CD14-positive monocyte (primary cell): ENCODE results near the gene CNRIP1. TPM values are rescaled to one million over a fixed set of nuclear protein-coding genes. Genes with fewer than 3 reads are reported as not detected.

Experiments
- DNase-seq, 3 donors: peaks; one replicate each; pipeline ENCODE4 v3.0.0-alpha.2; 2011 to 2022
- H2AFZ ChIP-seq: 2 replicates; pipeline ENCODE4 v1.6.0; 2012; ENCODE audit warnings: mild to moderate bottlenecking, low read depth, low read length, inconsistent platforms; ENCODE audit not compliant: insufficient read depth, poor library complexity, severe bottlenecking
- H3K27ac ChIP-seq, 2 donors: 1 replicate in 1 of 2; 2 replicates in 1 of 2; pipeline ENCODE4 v1.5.1; 2012 to 2013; ENCODE audit warnings: low read length in 2 of 2, control low read depth in 1 of 2, inconsistent platforms in 1 of 2, low read depth in 1 of 2, mild to moderate bottlenecking in 1 of 2
- H3K27me3 ChIP-seq, 2 donors: one replicate each; pipeline versions ENCODE4 v1.6.0 to v1.6.1; 2011 to 2013; ENCODE audit warnings: low read length in 2 of 2; ENCODE audit not compliant: control insufficient read depth in 2 of 2, insufficient read depth in 2 of 2
- H3K36me3 ChIP-seq, 2 donors: replicated peaks in 1 of 2; 1 replicate in 1 of 2; 2 replicates in 1 of 2; pipeline versions ENCODE4 v1.5.1 to v1.6.1; 2012 to 2013; ENCODE audit warnings: low read length in 2 of 2, control low read depth in 1 of 2, inconsistent platforms in 1 of 2, mild to moderate bottlenecking in 1 of 2; ENCODE audit not compliant: insufficient read depth in 2 of 2, control insufficient read depth in 1 of 2
- H3K4me1 ChIP-seq, 2 donors: 1 replicate in 1 of 2; 2 replicates in 1 of 2; pipeline versions ENCODE4 v1.5.1 to v1.6.1; 2012 to 2013; ENCODE audit warnings: low read length in 2 of 2, control low read depth in 1 of 2, inconsistent platforms in 1 of 2, mild to moderate bottlenecking in 1 of 2, moderate library complexity in 1 of 2; ENCODE audit not compliant: insufficient read depth in 2 of 2, control insufficient read depth in 1 of 2
- H3K4me2 ChIP-seq: replicated peaks from 2 replicates; pipeline ENCODE3; 2012; ENCODE audit warnings: low read length, moderate library complexity, mild to moderate bottlenecking; ENCODE audit not compliant: poor library complexity, severe bottlenecking; ENCODE audit errors: extremely low read depth
- H3K4me3 ChIP-seq, 3 experiments: fragments of 200-600 bp in 1 of 3; sonication (generic) in 1 of 3; replicated peaks in 1 of 3; 1 replicate in 2 of 3; 2 replicates in 1 of 3; pipeline ENCODE4 v1.5.1; 2011 to 2013; ENCODE audit warnings: low read length in 3 of 3, mild to moderate bottlenecking in 3 of 3, control low read depth in 2 of 3, low read depth in 2 of 3, inconsistent platforms in 1 of 3, moderate library complexity in 1 of 3
- H3K79me2 ChIP-seq: 2 replicates; pipeline ENCODE4 v1.6.0; 2012; ENCODE audit warnings: mild to moderate bottlenecking, control low read depth, inconsistent platforms, low read length, moderate library complexity; ENCODE audit not compliant: insufficient read depth
- H3K9ac ChIP-seq: 2 replicates; pipeline ENCODE4 v1.6.0; 2017; ENCODE audit warnings: low read length, mild to moderate bottlenecking; ENCODE audit not compliant: insufficient read depth, poor library complexity, severe bottlenecking
- H3K9me3 ChIP-seq, 2 donors: replicated peaks in 1 of 2; 1 replicate in 1 of 2; 2 replicates in 1 of 2; pipeline versions ENCODE4 v1.5.1 to v1.6.1; 2012 to 2013; ENCODE audit warnings: low read length in 2 of 2, control low read depth in 1 of 2; ENCODE audit not compliant: control insufficient read depth in 1 of 2, insufficient read depth in 1 of 2
- H4K20me1 ChIP-seq: 2 replicates; pipeline ENCODE4 v1.6.0; 2012; ENCODE audit warnings: mild to moderate bottlenecking, low read length, control low read depth, moderate library complexity; ENCODE audit not compliant: insufficient read depth
- H3K27ac Mint-ChIP-seq, 7 donors: one replicate each; pipeline ENCODE4 v1.8.0; 2020; ENCODE audit warnings: mild to moderate bottlenecking in 7 of 7, mixed read lengths in 7 of 7, moderate library complexity in 6 of 7, inconsistent platforms in 2 of 7
- H3K27me3 Mint-ChIP-seq, 3 donors: one replicate each; pipeline ENCODE4 v1.8.0; 2021 to 2022; ENCODE audit warnings: low read depth in 3 of 3, mild to moderate bottlenecking in 3 of 3, mixed read lengths in 3 of 3, moderate library complexity in 3 of 3, inconsistent platforms in 1 of 3
- H3K36me3 Mint-ChIP-seq, 2 donors: one replicate each; pipeline ENCODE4 v1.8.0; 2020; ENCODE audit warnings: mixed read lengths in 2 of 2, inconsistent platforms in 1 of 2, mild to moderate bottlenecking in 1 of 2
- H3K4me1 Mint-ChIP-seq: one replicate; pipeline ENCODE4 v1.8.0; 2020; ENCODE audit warnings: mild to moderate bottlenecking, mixed read lengths
- H3K4me3 Mint-ChIP-seq, 2 donors: one replicate each; pipeline ENCODE4 v1.8.0; 2020; ENCODE audit warnings: mild to moderate bottlenecking in 2 of 2, mixed read lengths in 2 of 2, moderate library complexity in 1 of 2
- H3K9me3 Mint-ChIP-seq, 7 donors: one replicate each; pipeline ENCODE4 v1.8.0; 2020 to 2022; ENCODE audit warnings: mixed read lengths in 7 of 7, mild to moderate bottlenecking in 6 of 7, moderate library complexity in 6 of 7, inconsistent platforms in 2 of 7
- WGBS: methylation state at CpG from one replicate; pipeline ENCODE4 v1.1.5; 2013; ENCODE audit warnings: missing lambda C conversion rate; ENCODE audit not compliant: insufficient coverage; 5-methylcytosine and 5-hydroxymethylcytosine counted together
- intact Hi-C, 2 donors: fragments of 100-400 bp; cut with micrococcal nuclease; formaldehyde crosslinking; loops; one replicate each; pipeline versions ENCODE4 v1.15.0 to v1.15.1; 2023
- polyA minus RNA-seq: library from RNA; depleted of rRNA, polyadenylated mRNA; stranded (reverse); fragments of >200 nt; gene quantifications from 2 replicates; pipeline ENCODE4 v1.2.3, GENCODE V29; 2012
- polyA plus RNA-seq, 3 donors: library from polyadenylated mRNA; depleted of rRNA in 1 of 3; unstranded in 2 of 3; stranded (reverse) in 1 of 3; fragments of 300-500 nt in 2 of 3; fragments of >200 nt in 1 of 3; fragmentation: Illumina TruSeq in 2 of 3; gene quantifications; 1 replicate in 2 of 3; 2 replicates in 1 of 3; pipeline ENCODE4 v1.2.3, GENCODE V29; 2012 to 2021
- total RNA-seq, 12 experiments: library from RNA in 1 of 12; stranded (reverse) in 1 of 12; fragments of 120-200 nt in 1 of 12; gene quantifications; one replicate each; pipeline ENCODE4 v1.2.4 and lab custom pipeline; 2013 to 2026; ENCODE audit warnings: mixed read lengths in 6 of 12, inconsistent platforms in 1 of 12
- TF ChIP-seq, protein P1 (sequence below): fragments of 200-600 bp; IDR thresholded peaks from one replicate; pipeline ENCODE4 v1.8.0; 2022; ENCODE audit warnings: antibody characterized with exemption, mild to moderate bottlenecking

CNRIP1 gene
- total RNA-seq (2013): 0.13 TPM
- polyA plus RNA-seq: under 1 TPM; 0.09 to 0.53 (median 0.17) TPM
- polyA minus RNA-seq: 0.16 and 0.28 TPM in 2 replicates
- total RNA-seq (lab: John Stamatoyannopoulos, UW): 0.81 to 4.5 (median 2.4) reads per million in 11 experiments

DNA sequence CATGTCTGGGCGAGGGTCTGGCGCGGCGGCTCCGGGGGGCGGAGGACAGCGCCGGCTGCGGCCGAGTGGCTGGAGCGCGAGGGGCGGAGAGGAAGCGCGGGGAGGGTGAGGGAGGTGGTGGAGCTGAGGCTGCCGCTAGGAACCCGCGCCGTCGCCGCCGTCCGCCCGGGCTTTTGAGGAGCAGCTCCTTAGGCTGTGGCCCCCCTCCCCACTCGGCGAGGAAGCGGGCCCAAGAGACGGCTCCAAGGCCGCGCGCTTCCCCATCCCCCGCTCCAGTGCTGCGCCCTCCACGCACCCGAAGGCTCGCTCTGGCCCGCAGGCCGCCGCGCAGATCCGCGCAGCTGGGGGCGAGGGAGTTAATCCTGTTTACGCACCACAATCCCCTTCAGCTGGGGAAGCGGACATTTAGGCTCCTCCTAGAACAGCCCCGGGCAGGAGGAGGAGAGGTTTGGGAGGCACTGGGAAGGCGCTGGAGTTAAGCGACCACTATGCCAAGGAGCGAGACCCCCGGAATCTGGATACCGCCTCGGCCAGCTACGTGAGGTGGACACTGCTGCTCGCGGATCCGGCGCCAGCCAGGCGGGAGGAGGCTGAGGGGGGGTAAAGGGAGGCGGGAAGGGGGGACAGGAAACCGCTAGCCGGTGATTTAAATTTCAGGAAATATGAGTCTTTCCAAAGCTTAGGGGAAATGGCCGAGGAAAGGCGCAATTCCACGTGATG is at the start of gene CNRIP1:
Gene CNRIP1 (minus strand): TSS at position 552 of the 720 bp plus-strand sequence. CDS start 549 bp downstream, at position 3.
- TF ChIP-seq, protein P1, sequence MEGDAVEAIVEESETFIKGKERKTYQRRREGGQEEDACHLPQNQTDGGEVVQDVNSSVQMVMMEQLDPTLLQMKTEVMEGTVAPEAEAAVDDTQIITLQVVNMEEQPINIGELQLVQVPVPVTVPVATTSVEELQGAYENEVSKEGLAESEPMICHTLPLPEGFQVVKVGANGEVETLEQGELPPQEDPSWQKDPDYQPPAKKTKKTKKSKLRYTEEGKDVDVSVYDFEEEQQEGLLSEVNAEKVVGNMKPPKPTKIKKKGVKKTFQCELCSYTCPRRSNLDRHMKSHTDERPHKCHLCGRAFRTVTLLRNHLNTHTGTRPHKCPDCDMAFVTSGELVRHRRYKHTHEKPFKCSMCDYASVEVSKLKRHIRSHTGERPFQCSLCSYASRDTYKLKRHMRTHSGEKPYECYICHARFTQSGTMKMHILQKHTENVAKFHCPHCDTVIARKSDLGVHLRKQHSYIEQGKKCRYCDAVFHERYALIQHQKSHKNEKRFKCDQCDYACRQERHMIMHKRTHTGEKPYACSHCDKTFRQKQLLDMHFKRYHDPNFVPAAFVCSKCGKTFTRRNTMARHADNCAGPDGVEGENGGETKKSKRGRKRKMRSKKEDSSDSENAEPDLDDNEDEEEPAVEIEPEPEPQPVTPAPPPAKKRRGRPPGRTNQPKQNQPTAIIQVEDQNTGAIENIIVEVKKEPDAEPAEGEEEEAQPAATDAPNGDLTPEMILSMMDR: no peak
- Histone ChIP-seq H2AFZ (peak within 1 kb of the TSS; percentile 98), H3K27me3 (peaks cover 8 to 35% of the 10 kb centered on the region in 2 donors), H3K79me2 (no peaks in the 10 kb centered on the region), H3K36me3 (no peaks in the 10 kb centered on the region), H3K4me2 (peak within 1 kb of the TSS; percentile 98), H4K20me1 (no peaks in the 10 kb centered on the region), H3K9ac (peak within 1 kb of the TSS; percentile 58), H3K4me3 (peak within 1 kb of the TSS; percentile 47 to 85 (median 69)), H3K27ac (no peak within 1 kb of the TSS), H3K9me3 (no peaks in the 10 kb centered on the region), H3K4me1 (peaks cover 17 to 20% of the 10 kb centered on the region in 2 donors)
- Mint-ChIP-seq H3K4me1 (peaks cover 15% of the 10 kb centered on the region), H3K27ac (peak within 1 kb of the TSS in 4 of 7 donors; percentile 22 to 66 (median 48)), H3K9me3 (peaks cover 0 to 7% (median 0%) of the 10 kb centered on the region in 7 donors), H3K36me3 (peaks cover 0 to 2% of the 10 kb centered on the region in 2 donors), H3K27me3 (peaks cover 25 to 42% (median 34%) of the 10 kb centered on the region in 3 donors), H3K4me3 (peak within 1 kb of the TSS; percentile 87 to 91)
- WGBS: under 1% methylated on average over 47 of the region's 64 CpGs
- intact Hi-C loops: no loop called here
- DNase-seq: peak in 2 of 3 donors; percentile 44 to 49

GRCh38 chr2:68369337-68369734 is 49.6 kb upstream of the CNRIP1 start:
- peaks cover 94% of the 10 kb centered on the region for H3K79me2 ChIP-seq
- H3K4me3 Mint-ChIP-seq: peak overlapping the region in 1 of 2 donors; percentile 94
- no peak for DNase-seq

More at GRCh38 chr2:68369337-68369734, 49.6 kb upstream of the CNRIP1 start:
- Histone ChIP-seq H3K27me3 (no peaks in the 10 kb centered on the region), H3K9ac (no peak overlapping the region), H2AFZ (no peak overlapping the region), H3K9me3 (no peaks in the 10 kb centered on the region), H4K20me1 (peaks cover 87% of the 10 kb centered on the region), H3K36me3 (peaks cover 24 to 51% of the 10 kb centered on the region in 2 donors), H3K4me2 (peak overlapping the region; percentile 93), H3K27ac (peak overlapping the region; percentile 66 to 96), H3K4me3 (peak overlapping the region; percentile 79 to 98 (median 93)), H3K4me1 (peaks cover 67 to 77% of the 10 kb centered on the region in 2 donors)
- TF ChIP-seq, protein P1: no peak
- H3K9me3 Mint-ChIP-seq: no peaks in the 10 kb centered on the region
- WGBS: 59% methylated on average over 3 of the region's 10 CpGs
- H3K36me3 Mint-ChIP-seq: peaks cover 56 to 65% of the 10 kb centered on the region in 2 donors
- intact Hi-C loops: loop anchor here in 1 of 2 donors (2.0 to 5.0 kb wide), 3 partner anchors 13 to 73 kb away; no protein-coding TSS in a partner anchor
- peaks cover 68% of the 10 kb centered on the region for H3K4me1 Mint-ChIP-seq
- peak overlapping the region; percentile 90 to 99 (median 98) for H3K27ac Mint-ChIP-seq
- H3K27me3 Mint-ChIP-seq: peaks cover 0 to 4% (median 0%) of the 10 kb centered on the region in 3 donors
